ENCODE measurements around the gene LMO1. TPM values are rescaled to one million over a fixed set of nuclear protein-coding genes. Genes with fewer than 3 reads are reported as not detected.
A peak's percentile ranks its signal among the peaks of the same experiment; 100 is the strongest.

LMO1 gene
- total and polyA plus RNA-seq, 9 of the 15 experiments (the other 6 are each of a cell fraction or from before 2014, with no cell fraction given): not detected

DNA sequence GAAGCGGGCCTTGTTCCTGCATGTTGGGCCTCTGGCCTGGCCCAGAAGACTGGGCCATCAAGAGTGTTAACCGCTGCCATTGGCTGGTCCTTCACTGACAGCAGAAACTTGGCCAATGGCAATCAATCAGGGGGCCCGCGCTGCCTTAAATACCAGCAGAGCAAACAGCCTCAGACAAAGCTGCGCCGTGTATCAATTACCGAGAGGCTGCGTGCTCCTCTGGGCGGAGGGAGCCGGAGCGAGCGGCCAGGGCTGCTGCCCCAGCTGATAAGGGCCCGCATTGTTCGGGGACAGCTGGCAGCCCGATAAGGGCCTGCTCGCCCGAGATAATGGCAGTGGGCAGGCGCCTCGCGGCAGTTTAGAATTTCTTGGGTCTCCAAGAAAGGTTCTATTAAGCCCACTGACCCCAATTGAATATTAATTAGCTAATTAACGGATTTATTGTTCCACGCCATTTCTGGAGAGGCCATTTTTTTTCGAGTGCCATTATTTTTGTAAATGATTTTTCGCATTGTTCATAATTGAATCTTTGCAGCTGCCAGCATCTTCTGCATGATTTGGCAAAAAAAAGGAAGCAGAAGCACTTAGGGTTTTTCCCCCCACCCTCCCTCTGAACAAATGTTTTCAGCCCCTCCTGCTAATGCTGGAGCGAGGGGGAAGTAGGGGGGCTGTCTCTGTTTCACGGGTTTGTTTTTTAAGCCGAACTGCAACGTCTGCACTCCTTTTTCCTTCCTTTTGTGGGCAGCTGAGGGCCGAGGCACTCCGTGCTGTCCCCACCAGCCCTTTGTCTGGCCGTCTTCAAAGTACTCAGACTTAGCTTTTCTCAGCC is 57.2 kb downstream of the LMO1 start (continued):
- TF ChIP-seq, protein P1, sequence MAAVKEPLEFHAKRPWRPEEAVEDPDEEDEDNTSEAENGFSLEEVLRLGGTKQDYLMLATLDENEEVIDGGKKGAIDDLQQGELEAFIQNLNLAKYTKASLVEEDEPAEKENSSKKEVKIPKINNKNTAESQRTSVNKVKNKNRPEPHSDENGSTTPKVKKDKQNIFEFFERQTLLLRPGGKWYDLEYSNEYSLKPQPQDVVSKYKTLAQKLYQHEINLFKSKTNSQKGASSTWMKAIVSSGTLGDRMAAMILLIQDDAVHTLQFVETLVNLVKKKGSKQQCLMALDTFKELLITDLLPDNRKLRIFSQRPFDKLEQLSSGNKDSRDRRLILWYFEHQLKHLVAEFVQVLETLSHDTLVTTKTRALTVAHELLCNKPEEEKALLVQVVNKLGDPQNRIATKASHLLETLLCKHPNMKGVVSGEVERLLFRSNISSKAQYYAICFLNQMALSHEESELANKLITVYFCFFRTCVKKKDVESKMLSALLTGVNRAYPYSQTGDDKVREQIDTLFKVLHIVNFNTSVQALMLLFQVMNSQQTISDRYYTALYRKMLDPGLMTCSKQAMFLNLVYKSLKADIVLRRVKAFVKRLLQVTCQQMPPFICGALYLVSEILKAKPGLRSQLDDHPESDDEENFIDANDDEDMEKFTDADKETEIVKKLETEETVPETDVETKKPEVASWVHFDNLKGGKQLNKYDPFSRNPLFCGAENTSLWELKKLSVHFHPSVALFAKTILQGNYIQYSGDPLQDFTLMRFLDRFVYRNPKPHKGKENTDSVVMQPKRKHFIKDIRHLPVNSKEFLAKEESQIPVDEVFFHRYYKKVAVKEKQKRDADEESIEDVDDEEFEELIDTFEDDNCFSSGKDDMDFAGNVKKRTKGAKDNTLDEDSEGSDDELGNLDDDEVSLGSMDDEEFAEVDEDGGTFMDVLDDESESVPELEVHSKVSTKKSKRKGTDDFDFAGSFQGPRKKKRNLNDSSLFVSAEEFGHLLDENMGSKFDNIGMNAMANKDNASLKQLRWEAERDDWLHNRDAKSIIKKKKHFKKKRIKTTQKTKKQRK (IDR thresholded peaks at IDR 0.05; ENCODE audit: borderline replicate concordance, low read depth, low read length): no peak
- TF ChIP-seq, protein P2, sequence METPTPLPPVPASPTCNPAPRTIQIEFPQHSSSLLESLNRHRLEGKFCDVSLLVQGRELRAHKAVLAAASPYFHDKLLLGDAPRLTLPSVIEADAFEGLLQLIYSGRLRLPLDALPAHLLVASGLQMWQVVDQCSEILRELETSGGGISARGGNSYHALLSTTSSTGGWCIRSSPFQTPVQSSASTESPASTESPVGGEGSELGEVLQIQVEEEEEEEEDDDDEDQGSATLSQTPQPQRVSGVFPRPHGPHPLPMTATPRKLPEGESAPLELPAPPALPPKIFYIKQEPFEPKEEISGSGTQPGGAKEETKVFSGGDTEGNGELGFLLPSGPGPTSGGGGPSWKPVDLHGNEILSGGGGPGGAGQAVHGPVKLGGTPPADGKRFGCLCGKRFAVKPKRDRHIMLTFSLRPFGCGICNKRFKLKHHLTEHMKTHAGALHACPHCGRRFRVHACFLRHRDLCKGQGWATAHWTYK (CRISPR knock-in tag; IDR thresholded peaks at IDR 0.05): peak; percentile 90
- TF ChIP-seq, protein P3, sequence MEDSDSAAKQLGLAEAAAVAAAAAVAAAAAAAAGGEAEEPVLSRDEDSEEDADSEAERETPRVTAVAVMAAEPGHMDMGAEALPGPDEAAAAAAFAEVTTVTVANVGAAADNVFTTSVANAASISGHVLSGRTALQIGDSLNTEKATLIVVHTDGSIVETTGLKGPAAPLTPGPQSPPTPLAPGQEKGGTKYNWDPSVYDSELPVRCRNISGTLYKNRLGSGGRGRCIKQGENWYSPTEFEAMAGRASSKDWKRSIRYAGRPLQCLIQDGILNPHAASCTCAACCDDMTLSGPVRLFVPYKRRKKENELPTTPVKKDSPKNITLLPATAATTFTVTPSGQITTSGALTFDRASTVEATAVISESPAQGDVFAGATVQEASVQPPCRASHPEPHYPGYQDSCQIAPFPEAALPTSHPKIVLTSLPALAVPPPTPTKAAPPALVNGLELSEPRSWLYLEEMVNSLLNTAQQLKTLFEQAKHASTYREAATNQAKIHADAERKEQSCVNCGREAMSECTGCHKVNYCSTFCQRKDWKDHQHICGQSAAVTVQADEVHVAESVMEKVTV (CRISPR knock-in tag; IDR thresholded peaks at IDR 0.05): no peak
- peak; percentile 100 for TF ChIP-seq SOX6 (IDR thresholded peaks at IDR 0.05)
- TF ChIP-seq, protein P4, sequence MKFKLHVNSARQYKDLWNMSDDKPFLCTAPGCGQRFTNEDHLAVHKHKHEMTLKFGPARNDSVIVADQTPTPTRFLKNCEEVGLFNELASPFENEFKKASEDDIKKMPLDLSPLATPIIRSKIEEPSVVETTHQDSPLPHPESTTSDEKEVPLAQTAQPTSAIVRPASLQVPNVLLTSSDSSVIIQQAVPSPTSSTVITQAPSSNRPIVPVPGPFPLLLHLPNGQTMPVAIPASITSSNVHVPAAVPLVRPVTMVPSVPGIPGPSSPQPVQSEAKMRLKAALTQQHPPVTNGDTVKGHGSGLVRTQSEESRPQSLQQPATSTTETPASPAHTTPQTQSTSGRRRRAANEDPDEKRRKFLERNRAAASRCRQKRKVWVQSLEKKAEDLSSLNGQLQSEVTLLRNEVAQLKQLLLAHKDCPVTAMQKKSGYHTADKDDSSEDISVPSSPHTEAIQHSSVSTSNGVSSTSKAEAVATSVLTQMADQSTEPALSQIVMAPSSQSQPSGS (CRISPR knock-in tag; IDR thresholded peaks at IDR 0.05): no peak
- TF ChIP-seq DNMT1 (IDR thresholded peaks at IDR 0.05): no peak
- TF ChIP-seq BDP1 (IDR thresholded peaks at IDR 0.05; ENCODE audit: insufficient read depth, insufficient read length): no peak
- TF ChIP-seq, protein P5, sequence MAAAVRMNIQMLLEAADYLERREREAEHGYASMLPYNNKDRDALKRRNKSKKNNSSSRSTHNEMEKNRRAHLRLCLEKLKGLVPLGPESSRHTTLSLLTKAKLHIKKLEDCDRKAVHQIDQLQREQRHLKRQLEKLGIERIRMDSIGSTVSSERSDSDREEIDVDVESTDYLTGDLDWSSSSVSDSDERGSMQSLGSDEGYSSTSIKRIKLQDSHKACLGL (CRISPR knock-in tag; IDR thresholded peaks at IDR 0.05; ENCODE audit: borderline replicate concordance, poor library complexity, severe bottlenecking): no peak
- peak; percentile 56 for TF ChIP-seq MAFF (IDR thresholded peaks at IDR 0.05; ENCODE audit: low read length)
- TF ChIP-seq CEBPG (CRISPR knock-in tag; IDR thresholded peaks at IDR 0.05): peak; percentile 54; the same call in 1 of the 2 replicates
- no peak for TF ChIP-seq CEBPG (tag; conservative IDR thresholded peaks at IDR 0.05 in 1 of 2, IDR thresholded peaks at IDR 0.05 in 1 of 2)
- TF ChIP-seq ZNF174 (CRISPR knock-in tag; IDR thresholded peaks at IDR 0.05): no peak
- no peak for TF ChIP-seq TSC22D4 (tag; IDR thresholded peaks at IDR 0.05)
- TF ChIP-seq HDAC2 (IDR thresholded peaks at IDR 0.05): peak; percentile 77
- TF ChIP-seq, protein P6, sequence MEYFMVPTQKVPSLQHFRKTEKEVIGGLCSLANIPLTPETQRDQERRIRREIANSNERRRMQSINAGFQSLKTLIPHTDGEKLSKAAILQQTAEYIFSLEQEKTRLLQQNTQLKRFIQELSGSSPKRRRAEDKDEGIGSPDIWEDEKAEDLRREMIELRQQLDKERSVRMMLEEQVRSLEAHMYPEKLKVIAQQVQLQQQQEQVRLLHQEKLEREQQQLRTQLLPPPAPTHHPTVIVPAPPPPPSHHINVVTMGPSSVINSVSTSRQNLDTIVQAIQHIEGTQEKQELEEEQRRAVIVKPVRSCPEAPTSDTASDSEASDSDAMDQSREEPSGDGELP (CRISPR knock-in tag; IDR thresholded peaks at IDR 0.05; ENCODE audit: borderline replicate concordance): peak; percentile 98
- no peak for TF ChIP-seq RBM15 (IDR thresholded peaks at IDR 0.05; ENCODE audit: insufficient read depth, low read length)
- TF ChIP-seq MTF1 (CRISPR knock-in tag; IDR thresholded peaks at IDR 0.05; ENCODE audit: borderline replicate concordance): no peak
- no peak for TF ChIP-seq SRSF1 (IDR thresholded peaks at IDR 0.05; ENCODE audit: low read depth, low read length)
